ENCODE measurements around the gene HCN2.
A peak's percentile ranks its signal among the peaks of the same experiment; 100 is the strongest.
"Not testable (repeated sequence)": the region's sequence is repeated elsewhere in the genome, so short reads cannot be mapped to it uniquely, and the experiment has no call there.

The HCN2 gene

GRCh38 chr19:620166-620862 is 30.6 kb downstream of the HCN2 start:
- DNase-seq (ENCODE audit: low read depth in 2 of 2), result no peak

- not testable (repeated sequence) for DNase-seq (ENCODE audit: low read depth in 2 of 2)
Observed at GRCh38 chr19:621191-621590, 31.5 kb downstream of the HCN2 start.

GRCh38 chr19:621819-622218 is 32.1 kb downstream of the HCN2 start:
- DNase-seq (ENCODE audit: low read depth in 2 of 2), result no peak

- no peak for DNase-seq (ENCODE audit: low read depth in 2 of 2)
Observed at GRCh38 chr19:622666-623065, 33.0 kb downstream of the HCN2 start.

GRCh38 chr19:623175-623916 is 33.7 kb downstream of the HCN2 start:
- no peak for DNase-seq (ENCODE audit: low read depth in 2 of 2)

- no peak for DNase-seq (ENCODE audit: low read depth in 2 of 2)
Observed at GRCh38 chr19:623974-624373, 34.3 kb downstream of the HCN2 start.

- no peak for DNase-seq (ENCODE audit: low read depth in 2 of 2)
Observed at GRCh38 chr19:624433-625109, 34.9 kb downstream of the HCN2 start.

- DNase-seq (ENCODE audit: low read depth in 2 of 2), result no peak
Observed at GRCh38 chr19:625257-625656, 35.6 kb downstream of the HCN2 start.

GRCh38 chr19:626566-626965 is 36.9 kb downstream of the HCN2 start:
- not testable (repeated sequence) for DNase-seq (ENCODE audit: low read depth in 2 of 2)

- DNase-seq (ENCODE audit: low read depth in 2 of 2), result no peak
Observed at GRCh38 chr19:628168-628567, 38.5 kb downstream of the HCN2 start.

GRCh38 chr19:629515-629914 is 39.8 kb downstream of the HCN2 start:
- not testable (repeated sequence) for DNase-seq (ENCODE audit: low read depth in 2 of 2)

- no peak for DNase-seq (ENCODE audit: low read depth in 2 of 2)
Observed at GRCh38 chr19:629961-630714, 40.5 kb downstream of the HCN2 start.

- peak in 1 of 2 donors; percentile 43 for DNase-seq (ENCODE audit: low read depth in 2 of 2)
Observed at GRCh38 chr19:632579-633067, 42.9 kb downstream of the HCN2 start.

GRCh38 chr19:633068-633785 is 43.5 kb downstream of the HCN2 start, which contains the start of gene POLRMT:
Gene POLRMT, minus strand, starts transcription at chr19:633537. Its CDS starts 25 bp downstream, at chr19:633512.
- peak; percentile 87 to 92 for DNase-seq (ENCODE audit: low read depth in 2 of 2)

- DNase-seq (ENCODE audit: low read depth in 2 of 2), result no peak
Observed at GRCh38 chr19:633786-634639, 44.3 kb downstream of the HCN2 start.

GRCh38 chr19:634975-635652 is 45.4 kb downstream of the HCN2 start:
- no peak for DNase-seq (ENCODE audit: low read depth in 2 of 2)

- DNase-seq (ENCODE audit: low read depth in 2 of 2), result no peak
Observed at GRCh38 chr19:638906-639252, 49.2 kb downstream of the HCN2 start.

GRCh38 chr19:639253-640160 is 49.8 kb downstream of the HCN2 start, which contains the start of gene FGF22:
Gene FGF22, plus strand, starts transcription at chr19:639879. Its CDS starts 47 bp downstream, at chr19:639926.
- DNase-seq (ENCODE audit: low read depth in 2 of 2), result peak; percentile 95 to 97
